SU-DHL-6 (cell line): ENCODE measurements around the gene ANXA4.

Experiments
- H2AFZ ChIP-seq: fragments of 200-600 bp; sonication (generic); 2 replicates; pipeline ENCODE4 v1.6.1; 2014; ENCODE audit warnings: low read depth, mild to moderate bottlenecking, moderate library complexity, mixed read lengths, antibody characterized with exemption, low read length; ENCODE audit not compliant: severe bottlenecking
- H3F3A ChIP-seq: fragments of 200-600 bp; shearing (Covaris generic); 2 replicates; pipeline ENCODE4 v1.6.0; 2016; ENCODE audit warnings: antibody characterized with exemption, mild to moderate bottlenecking; ENCODE audit not compliant: insufficient read depth
- H3K27ac ChIP-seq: fragments of 200-600 bp; sonication (generic); 2 replicates; pipeline ENCODE4 v1.5.1; 2016; ENCODE audit warnings: low read depth, mild to moderate bottlenecking, low read length, moderate library complexity, mixed read lengths
- H3K27me3 ChIP-seq: fragments of 200-600 bp; sonication (generic), shearing (Covaris generic); 2 replicates; pipeline ENCODE4 v1.6.0; 2014; ENCODE audit warnings: mild to moderate bottlenecking, low read length
- H3K36me3 ChIP-seq: fragments of 200-600 bp; sonication (generic); 2 replicates; pipeline ENCODE4 v1.6.1; 2014; ENCODE audit warnings: mild to moderate bottlenecking, low read length, mixed read lengths
- H3K4me2 ChIP-seq: fragments of 300-600, 200-600 bp; shearing (Covaris generic), sonication (generic); 2 replicates; pipeline ENCODE4 v1.6.0; 2014; ENCODE audit warnings: low read length, low read depth, mild to moderate bottlenecking; ENCODE audit not compliant: poor library complexity, severe bottlenecking
- H3K4me3 ChIP-seq: fragments of 200-600 bp; sonication (generic); 2 replicates; pipeline ENCODE4 v1.5.1; 2014; ENCODE audit warnings: antibody characterized with exemption, low read length, mild to moderate bottlenecking, mixed read lengths; ENCODE audit not compliant: insufficient read depth, poor library complexity, severe bottlenecking
- H3K79me2 ChIP-seq: fragments of 200-600 bp; sonication (generic); 2 replicates; pipeline ENCODE4 v1.6.1; 2014; ENCODE audit warnings: mild to moderate bottlenecking, low read length, moderate library complexity; ENCODE audit not compliant: insufficient read depth
- H3K9ac ChIP-seq: fragments of 200-600 bp; sonication (generic); 2 replicates; pipeline ENCODE4 v1.7.0; 2014; ENCODE audit warnings: mild to moderate bottlenecking, low read length
- H3K9me2 ChIP-seq: fragments of 200-600 bp; sonication (generic); replicated peaks from 2 replicates; pipeline ENCODE4 v1.6.1; 2014; ENCODE audit warnings: low read length; ENCODE audit not compliant: insufficient read depth
- H3K9me3 ChIP-seq: fragments of 200-600 bp; sonication (generic); 2 replicates; pipeline ENCODE4 v1.6.1; 2014; ENCODE audit warnings: low read length, mixed read lengths; ENCODE audit not compliant: insufficient read depth
- H4K20me1 ChIP-seq: fragments of 200-600 bp; sonication (generic); 2 replicates; pipeline ENCODE4 v1.6.1; 2014; ENCODE audit warnings: low read depth, mild to moderate bottlenecking, antibody characterized with exemption, low read length, moderate library complexity, mixed read lengths
- EZH2phosphoT487 ChIP-seq: fragments of 200-600 bp; sonication (generic), shearing (Covaris generic); conservative IDR thresholded peaks from 2 replicates; pipeline ENCODE4 v1.6.1; 2018; ENCODE audit warnings: mild to moderate bottlenecking, antibody characterized with exemption, low read length, moderate library complexity, mixed read lengths
- TF ChIP-seq, protein P1 (sequence below): fragments of 200-600 bp; sonication (generic); IDR thresholded peaks from one replicate; pipeline ENCODE4 v1.5.1; 2017; ENCODE audit warnings: antibody characterized with exemption, mild to moderate bottlenecking, low read length, moderate library complexity; ENCODE audit not compliant: insufficient read depth, poor library complexity, severe bottlenecking

ANXA4 gene

DNA sequence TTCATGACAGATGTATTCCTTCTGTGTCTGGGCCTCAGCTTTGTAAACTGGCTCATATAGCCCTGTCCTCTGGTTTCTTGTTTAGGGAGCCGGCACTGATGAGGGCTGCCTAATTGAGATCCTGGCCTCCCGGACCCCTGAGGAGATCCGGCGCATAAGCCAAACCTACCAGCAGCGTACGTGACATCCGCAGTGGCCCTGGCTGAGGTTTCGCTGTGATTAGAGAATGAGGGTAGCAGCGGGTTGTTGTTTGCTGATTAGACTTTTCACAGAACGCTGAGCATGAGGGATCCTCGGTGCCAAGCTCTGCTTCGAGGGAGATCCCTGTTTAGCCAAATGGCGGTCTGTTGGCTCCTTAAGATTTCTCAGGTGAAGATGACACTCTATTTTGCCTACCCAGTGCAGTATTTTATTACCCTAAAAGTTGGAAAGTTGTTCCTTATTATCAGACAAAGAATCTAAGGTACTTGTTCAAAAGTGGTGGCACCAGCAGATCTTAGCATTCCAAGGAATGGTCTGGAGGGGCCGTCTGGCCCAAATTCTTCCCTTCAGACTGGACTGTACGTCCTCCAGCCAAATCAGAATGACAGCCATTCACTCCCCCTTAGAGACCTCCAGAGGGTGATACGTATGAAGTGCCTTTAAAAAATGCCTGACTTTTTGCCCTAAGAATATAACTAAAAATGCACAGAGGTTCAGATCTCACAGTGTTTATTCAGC lies 66.0 kb downstream of the ANXA4 start:
- Histone ChIP-seq H3K4me2 (no peak overlapping the region), H3K36me3 (no peaks in the 10 kb centered on the region), H3F3A (no peaks in the 10 kb centered on the region), H3K9me2 (no peaks in the 10 kb centered on the region), H2AFZ (no peak overlapping the region), H3K9me3 (no peaks in the 10 kb centered on the region), H3K9ac (no peak overlapping the region), H3K4me3 (no peak overlapping the region), H3K79me2 (no peaks in the 10 kb centered on the region), H4K20me1 (no peaks in the 10 kb centered on the region), H3K27ac (no peak overlapping the region), H3K27me3 (no peaks in the 10 kb centered on the region)
- TF ChIP-seq, protein P1, sequence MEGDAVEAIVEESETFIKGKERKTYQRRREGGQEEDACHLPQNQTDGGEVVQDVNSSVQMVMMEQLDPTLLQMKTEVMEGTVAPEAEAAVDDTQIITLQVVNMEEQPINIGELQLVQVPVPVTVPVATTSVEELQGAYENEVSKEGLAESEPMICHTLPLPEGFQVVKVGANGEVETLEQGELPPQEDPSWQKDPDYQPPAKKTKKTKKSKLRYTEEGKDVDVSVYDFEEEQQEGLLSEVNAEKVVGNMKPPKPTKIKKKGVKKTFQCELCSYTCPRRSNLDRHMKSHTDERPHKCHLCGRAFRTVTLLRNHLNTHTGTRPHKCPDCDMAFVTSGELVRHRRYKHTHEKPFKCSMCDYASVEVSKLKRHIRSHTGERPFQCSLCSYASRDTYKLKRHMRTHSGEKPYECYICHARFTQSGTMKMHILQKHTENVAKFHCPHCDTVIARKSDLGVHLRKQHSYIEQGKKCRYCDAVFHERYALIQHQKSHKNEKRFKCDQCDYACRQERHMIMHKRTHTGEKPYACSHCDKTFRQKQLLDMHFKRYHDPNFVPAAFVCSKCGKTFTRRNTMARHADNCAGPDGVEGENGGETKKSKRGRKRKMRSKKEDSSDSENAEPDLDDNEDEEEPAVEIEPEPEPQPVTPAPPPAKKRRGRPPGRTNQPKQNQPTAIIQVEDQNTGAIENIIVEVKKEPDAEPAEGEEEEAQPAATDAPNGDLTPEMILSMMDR: no peak
- TF ChIP-seq EZH2phosphoT487: no peak

DNA sequence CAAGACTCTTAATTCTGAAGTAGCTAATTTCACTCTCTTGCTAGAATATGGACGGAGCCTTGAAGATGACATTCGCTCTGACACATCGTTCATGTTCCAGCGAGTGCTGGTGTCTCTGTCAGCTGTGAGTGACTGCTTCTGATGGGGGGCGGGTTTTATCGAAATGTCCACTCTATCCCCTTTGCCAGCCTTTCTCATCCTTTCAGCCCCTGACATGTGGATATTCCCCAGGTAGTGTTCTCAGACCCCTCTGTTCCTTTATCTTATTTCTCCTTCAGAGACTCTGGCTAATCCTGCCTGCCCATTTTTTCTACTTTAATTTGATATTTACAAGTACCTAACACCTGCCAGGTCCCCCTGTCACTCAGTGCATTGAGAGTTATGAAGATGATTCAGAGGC lies 68.6 kb downstream of the ANXA4 start:
- H3K36me3 ChIP-seq: no peaks in the 10 kb centered on the region
- no peaks in the 10 kb centered on the region for H3K27me3 ChIP-seq
- no peak overlapping the region for H3K27ac ChIP-seq
- no peaks in the 10 kb centered on the region for H3K79me2 ChIP-seq
- H3K4me2 ChIP-seq: no peak overlapping the region
- no peak overlapping the region for H2AFZ ChIP-seq
- H3K9ac ChIP-seq: no peak overlapping the region
- H3K4me3 ChIP-seq: no peak overlapping the region
- H3K9me3 ChIP-seq: no peaks in the 10 kb centered on the region
- H3F3A ChIP-seq: no peaks in the 10 kb centered on the region
- H4K20me1 ChIP-seq: no peaks in the 10 kb centered on the region
- no peaks in the 10 kb centered on the region for H3K9me2 ChIP-seq
- TF ChIP-seq, protein P1: no peak

DNA sequence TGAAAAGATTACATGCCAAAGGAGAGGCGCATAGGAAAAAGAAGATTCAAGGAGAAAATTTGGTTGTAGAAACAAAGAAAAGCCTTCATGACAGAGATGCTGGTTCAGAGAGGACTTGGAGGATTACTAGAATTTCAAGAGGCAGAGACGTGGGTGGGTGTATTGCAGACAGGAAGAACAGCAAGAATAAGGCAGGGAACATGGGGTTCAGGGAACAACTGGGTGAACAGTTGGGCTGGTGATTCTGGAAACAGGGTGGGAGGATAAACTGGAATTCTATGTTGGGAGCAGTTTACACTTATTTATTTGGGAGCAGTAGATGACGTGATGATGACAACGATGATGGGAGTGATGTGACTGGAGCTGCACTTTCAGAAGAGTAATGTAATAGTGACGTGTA lies 69.1 kb downstream of the ANXA4 start:
- no peaks in the 10 kb centered on the region for H3K36me3 ChIP-seq
- no peak overlapping the region for H3K4me3 ChIP-seq
- H3K27me3 ChIP-seq: no peaks in the 10 kb centered on the region
- H3K4me2 ChIP-seq: no peak overlapping the region
- H4K20me1 ChIP-seq: no peaks in the 10 kb centered on the region
- H3K9ac ChIP-seq: no peak overlapping the region
- H3K27ac ChIP-seq: no peak overlapping the region
- no peaks in the 10 kb centered on the region for H3K9me2 ChIP-seq
- no peaks in the 10 kb centered on the region for H3K9me3 ChIP-seq
- no peaks in the 10 kb centered on the region for H3K79me2 ChIP-seq
- TF ChIP-seq, protein P1: no peak
- no peak for TF ChIP-seq EZH2phosphoT487
- no peaks in the 10 kb centered on the region for H3F3A ChIP-seq
- no peak overlapping the region for H2AFZ ChIP-seq
